Endothelial cell of umbilical vein (primary cell): ENCODE data around the gene JARID2. TPM values are rescaled to one million over a fixed set of nuclear protein-coding genes. Genes with fewer than 3 reads are reported as not detected.

ENCODE experiments used
- BruUV-seq: library from RNA; stranded (reverse); fragments of 400-500 nt; replicated peaks from 2 replicates; lab custom pipeline; 2021; lab: Mats Ljungman, UMichigan
- CTCF ChIA-PET: fragments of 300-600, 350-600 bp; sonication (Branson Sonifier 250); formaldehyde crosslinking; loops from one replicate; lab custom pipeline; 2021; ENCODE audit warnings: antibody characterized with exemption, inconsistent platforms; lab: Charles Lee
- POLR2A ChIA-PET: fragments of 300-600, 350-600 bp; sonication (Branson Sonifier 250); formaldehyde crosslinking; loops from one replicate; lab custom pipeline; 2021; ENCODE audit warnings: antibody characterized with exemption, inconsistent platforms; lab: Charles Lee
- DNase-seq: peaks from one replicate; pipeline ENCODE4 v3.0.0-alpha.2; 2011; ENCODE audit warnings: low read depth, low spot score
- FAIRE-seq: peaks from 2 replicates; lab custom pipeline; 2011; peaks lifted over from hg19 to GRCh38; lab: Jason Lieb, UNC
- H2AFZ ChIP-seq: 2 replicates; pipeline ENCODE4 v1.6.0; 2012; ENCODE audit warnings: low read depth, low read length, control low read depth, inconsistent platforms
- H3K27ac ChIP-seq: 2 replicates; pipeline ENCODE4 v1.5.1; 2011; ENCODE audit warnings: low read depth, mild to moderate bottlenecking, control low read depth, low read length, moderate library complexity; ENCODE audit not compliant: insufficient read depth
- H3K27me3 ChIP-seq, 2 experiments: 2 replicates each; pipeline versions ENCODE4 v1.6.0 to v1.6.1; 2011; ENCODE audit warnings: low read length in 2 of 2, mixed read lengths in 1 of 2; ENCODE audit not compliant: control insufficient read depth in 2 of 2, insufficient read depth in 2 of 2
- H3K36me3 ChIP-seq, 2 experiments: 2 replicates in 1 of 2; 3 replicates in 1 of 2; pipeline ENCODE4 v1.5.1; 2011; ENCODE audit warnings: low read length in 2 of 2, mild to moderate bottlenecking in 1 of 2, moderate library complexity in 1 of 2; ENCODE audit not compliant: control insufficient read depth in 2 of 2, insufficient read depth in 2 of 2; ENCODE audit errors: extremely low read depth in 1 of 2
- H3K4me1 ChIP-seq: 3 replicates; pipeline ENCODE4 v1.5.1; 2011; ENCODE audit warnings: mild to moderate bottlenecking, low read length; ENCODE audit not compliant: control insufficient read depth, insufficient read depth; ENCODE audit errors: extremely low read depth
- H3K4me2 ChIP-seq: 2 replicates; pipeline ENCODE4 v1.6.1; 2011; ENCODE audit warnings: low read length, control low read depth, mixed read lengths; ENCODE audit not compliant: insufficient read depth
- H3K4me3 ChIP-seq, 3 experiments: fragments of 200-600 bp in 1 of 3; sonication (generic), shearing (Covaris generic) in 1 of 3; replicated peaks in 1 of 3; 2 replicates each; pipeline ENCODE4 v1.5.1; 2011 to 2016; ENCODE audit warnings: control low read depth in 3 of 3, low read length in 3 of 3, mild to moderate bottlenecking in 2 of 3, inconsistent platforms in 1 of 3, low read depth in 1 of 3, moderate library complexity in 1 of 3; ENCODE audit not compliant: insufficient read depth in 1 of 3
- H3K79me2 ChIP-seq: 2 replicates; pipeline ENCODE4 v1.6.0; 2012; ENCODE audit warnings: low read length, inconsistent platforms; ENCODE audit not compliant: control insufficient read depth, insufficient read depth
- H3K9ac ChIP-seq: replicated peaks from 2 replicates; pipeline ENCODE3; 2011; ENCODE audit warnings: low read length, control low read depth; ENCODE audit not compliant: insufficient read depth; ENCODE audit errors: extremely low read depth
- H3K9me1 ChIP-seq: replicated peaks from 3 replicates; pipeline ENCODE4 v1.6.0; 2011; ENCODE audit warnings: mild to moderate bottlenecking, low read length; ENCODE audit not compliant: control insufficient read depth, insufficient read depth; ENCODE audit errors: extremely low read depth
- H3K9me3 ChIP-seq: replicated peaks from 2 replicates; pipeline ENCODE4 v1.5.1; 2012; ENCODE audit warnings: low read length, inconsistent platforms; ENCODE audit not compliant: control insufficient read depth, insufficient read depth
- H4K20me1 ChIP-seq: replicated peaks from 2 replicates; pipeline ENCODE3; 2011; ENCODE audit warnings: mild to moderate bottlenecking, low read length; ENCODE audit not compliant: control insufficient read depth, insufficient read depth; ENCODE audit errors: extremely low read depth
- CTCF ChIP-seq, 2 donors: IDR thresholded peaks; 1 replicate in 1 of 2; 2 replicates in 1 of 2; pipeline ENCODE4 v1.5.1; 2011; ENCODE audit warnings: low read length in 2 of 2, mild to moderate bottlenecking in 2 of 2, moderate library complexity in 2 of 2, control low read depth in 1 of 2, inconsistent platforms in 1 of 2, low read depth in 1 of 2; ENCODE audit not compliant: insufficient read depth in 1 of 2; ENCODE audit errors: extremely low read depth in 1 of 2
- EZH2 ChIP-seq: IDR thresholded peaks from 2 replicates; pipeline ENCODE4 v1.6.1; 2012; ENCODE audit warnings: borderline replicate concordance, low read depth, mild to moderate bottlenecking, moderate library complexity, low read length, inconsistent platforms; ENCODE audit not compliant: severe bottlenecking
- FOS ChIP-seq: IDR thresholded peaks from 2 replicates; pipeline ENCODE4 v1.6.1; 2011; ENCODE audit warnings: mild to moderate bottlenecking, low read length, moderate library complexity, borderline replicate concordance; ENCODE audit not compliant: insufficient read depth
- GATA2 ChIP-seq: IDR thresholded peaks from 2 replicates; pipeline ENCODE4 v1.7.0; 2011; ENCODE audit warnings: low read depth, mild to moderate bottlenecking, moderate library complexity, mixed read lengths, low read length; ENCODE audit not compliant: insufficient read length, insufficient read depth
- JUN ChIP-seq: IDR thresholded peaks from 2 replicates; pipeline ENCODE4 v1.6.1; 2011; ENCODE audit warnings: borderline replicate concordance, low read depth; ENCODE audit not compliant: insufficient read length, insufficient read depth
- MYC ChIP-seq: IDR thresholded peaks from one replicate; pipeline ENCODE4 v1.6.1; 2011; ENCODE audit warnings: mild to moderate bottlenecking, low read depth, low read length
- POLR2A ChIP-seq: IDR thresholded peaks from 2 replicates; pipeline ENCODE4 v1.6.1; 2012; ENCODE audit warnings: low read depth, mild to moderate bottlenecking, control low read depth, low read length
- POLR2AphosphoS5 ChIP-seq: IDR thresholded peaks from 2 replicates; pipeline ENCODE4 v1.6.1; 2012; ENCODE audit warnings: low read depth, mild to moderate bottlenecking, control low read depth, low read length, moderate library complexity; ENCODE audit not compliant: insufficient read depth
- dilution Hi-C: fragments of 300-500 bp; cut with MboI; formaldehyde crosslinking; loops from one replicate; pipeline ENCODE4 v1.15.0; 2019; ENCODE audit warnings: low sequenced_read_pairs; ENCODE audit not compliant: extremely low pct_ligation_motif_present
- intact Hi-C: fragments of 100-400 bp; cut with micrococcal nuclease; formaldehyde crosslinking; loops from one replicate; pipeline ENCODE4 v1.10.0; 2022
- polyA plus RNA-seq, 4 experiments: library from polyadenylated mRNA; depleted of rRNA in 3 of 4; stranded (reverse) in 3 of 4; unstranded in 1 of 4; fragments of >200 nt; gene quantifications; 2 replicates each; pipeline versions ENCODE4 v1.2.1 to v1.2.3, GENCODE V29; 2011 to 2012; ENCODE audit warnings: missing spikeins in 1 of 4
- total RNA-seq: library from RNA; stranded (reverse); gene quantifications from 2 replicates; pipeline ENCODE4 v1.2.3, GENCODE V29; 2021
- TF ChIP-seq, protein P1 (sequence below): IDR thresholded peaks from 2 replicates; pipeline ENCODE4 v1.6.1; 2011; ENCODE audit not compliant: insufficient read depth, insufficient read length

The JARID2 gene
- total and polyA plus RNA-seq, 2 donors (not counting 3 experiments of a cell fraction or from before 2014, with no cell fraction given): 2.9 to 10.6 TPM

GRCh38 chr6:15246217-15246665, 372 bp downstream of the JARID2 start:
- peaks cover 6% of the 10 kb centered on the region for H3K79me2 ChIP-seq
- peak overlapping the region; percentile 99 for H3K4me2 ChIP-seq
- dilution Hi-C loops: no loop called here
- H3K27me3 ChIP-seq: no peaks in the 10 kb centered on the region
- H3K4me3 ChIP-seq: peak overlapping the region; percentile 63 to 96 (median 94)
- no peaks in the 10 kb centered on the region for H3K36me3 ChIP-seq
- no peaks in the 10 kb centered on the region for H3K9me3 ChIP-seq
- FAIRE-seq (no peak), DNase-seq (no peak)
- peaks cover 30% of the 10 kb centered on the region for H3K4me1 ChIP-seq
- H2AFZ ChIP-seq: peak overlapping the region; percentile 48
- H3K9me1 ChIP-seq: no peaks in the 10 kb centered on the region
- ChIA-PET POLR2A (no interaction called here), CTCF (interaction anchor here (1.9 kb wide), 1 partner anchor 19 kb away, joined by 6 read pairs; no protein-coding TSS in a partner anchor)
- H3K9ac ChIP-seq: peak overlapping the region; percentile 71
- intact Hi-C loops: loop anchor here (1.0 to 5.0 kb wide), 6 partner anchors 144 to 1534 kb away; partner anchors contain the start of genes GMPR and RANBP9
- H4K20me1 ChIP-seq: no peaks in the 10 kb centered on the region
- no peak for TF ChIP-seq POLR2A
- BruUV-seq: TSS peak; percentile 61
- peak overlapping the region; percentile 32 for H3K27ac ChIP-seq

GRCh38 chr6:15246666-15247499, 1.0 kb downstream of the JARID2 start:
- H3K79me2 ChIP-seq: peaks cover 8% of the 10 kb centered on the region
- peak overlapping the region; percentile 32 for H3K27ac ChIP-seq
- peak overlapping the region; percentile 63 to 96 (median 94) for H3K4me3 ChIP-seq
- no TSS peak for BruUV-seq
- dilution Hi-C loops: no loop called here
- FAIRE-seq (no peak), DNase-seq (no peak)
- POLR2A ChIA-PET: no interaction called here
- TF ChIP-seq POLR2AphosphoS5: no peak
- no peak for TF ChIP-seq JUN
- TF ChIP-seq CTCF (IDR thresholded peaks at IDR 0.05; ENCODE audit: extremely low read depth in 1 of 2, insufficient read depth in 1 of 2, low read depth in 1 of 2, low read length in 2 of 2): no peak
- no peak for TF ChIP-seq GATA2
- TF ChIP-seq, protein P1, sequence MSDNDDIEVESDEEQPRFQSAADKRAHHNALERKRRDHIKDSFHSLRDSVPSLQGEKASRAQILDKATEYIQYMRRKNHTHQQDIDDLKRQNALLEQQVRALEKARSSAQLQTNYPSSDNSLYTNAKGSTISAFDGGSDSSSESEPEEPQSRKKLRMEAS: no peak
- no peak for TF ChIP-seq MYC
- no peak for TF ChIP-seq FOS
- TF ChIP-seq POLR2A: no peak
- no peak for TF ChIP-seq EZH2
- intact Hi-C loops: loop anchor here (1.0 to 5.0 kb wide), 6 partner anchors 143 to 1535 kb away; partner anchors contain the start of genes GMPR and RANBP9
- H3K9me3 ChIP-seq: no peaks in the 10 kb centered on the region
- peak overlapping the region; percentile 99 for H3K4me2 ChIP-seq
- CTCF ChIA-PET: interaction anchor here (0.6 to 1.9 kb wide), 5 partner anchors 19 to 186 kb away, joined by 3 to 6 read pairs (median 3); no protein-coding TSS in a partner anchor
- H3K36me3 ChIP-seq: no peaks in the 10 kb centered on the region
- no peaks in the 10 kb centered on the region for H4K20me1 ChIP-seq
- no peaks in the 10 kb centered on the region for H3K9me1 ChIP-seq
- peak overlapping the region; percentile 71 for H3K9ac ChIP-seq
- peaks cover 30% of the 10 kb centered on the region for H3K4me1 ChIP-seq
- H3K27me3 ChIP-seq: no peaks in the 10 kb centered on the region
- H2AFZ ChIP-seq: peak overlapping the region; percentile 48
